ENCODE results near the gene ZNF683.
"Not testable (repeated sequence)": the region's sequence is repeated elsewhere in the genome, so short reads cannot be mapped to it uniquely, and the experiment has no call there.

The ZNF683 gene

GRCh38 chr1:26337625-26338024 lies 34.9 kb downstream of the ZNF683 start:
- no peak for FAIRE-seq
- no peak for DNase-seq (ENCODE audit: low spot score)

GRCh38 chr1:26337206-26337535 lies 35.4 kb downstream of the ZNF683 start:
- FAIRE-seq, result no peak

GRCh38 chr1:26336477-26337205 lies 35.9 kb downstream of the ZNF683 start:
- no peak for FAIRE-seq
- no peak for DNase-seq (ENCODE audit: low spot score)

More at GRCh38 chr1:26337206-26337535, 35.4 kb downstream of the ZNF683 start:
- no peak for DNase-seq (ENCODE audit: low spot score)

GRCh38 chr1:26335774-26336476 lies 36.6 kb downstream of the ZNF683 start:
- DNase-seq (ENCODE audit: low spot score) (no peak), FAIRE-seq (no peak)

GRCh38 chr1:26333312-26333711 lies 39.2 kb downstream of the ZNF683 start:
- not testable (repeated sequence) for FAIRE-seq; DNase-seq (ENCODE audit: low spot score)

- FAIRE-seq (no peak), DNase-seq (ENCODE audit: low spot score) (no peak)
Measured at GRCh38 chr1:26330276-26330675, 42.3 kb downstream of the ZNF683 start.

GRCh38 chr1:26329380-26329779 lies 43.2 kb downstream of the ZNF683 start:
- not testable (repeated sequence) for DNase-seq (ENCODE audit: low spot score); FAIRE-seq

- FAIRE-seq, result no peak
Measured at GRCh38 chr1:26328597-26328996, 44.0 kb downstream of the ZNF683 start.

GRCh38 chr1:26327956-26328362 lies 44.6 kb downstream of the ZNF683 start:
- no peak for DNase-seq (ENCODE audit: low spot score)
- no peak for FAIRE-seq

More at GRCh38 chr1:26328597-26328996, 44.0 kb downstream of the ZNF683 start:
- DNase-seq (ENCODE audit: low spot score), result no peak

GRCh38 chr1:26324550-26324949 lies 48.0 kb downstream of the ZNF683 start:
- FAIRE-seq (no peak), DNase-seq (ENCODE audit: low spot score) (no peak)

- no peak for DNase-seq (ENCODE audit: low spot score)
- FAIRE-seq, result no peak
Measured at GRCh38 chr1:26323382-26323781, 49.2 kb downstream of the ZNF683 start.

GRCh38 chr1:26322042-26322331 lies 50.6 kb downstream of the ZNF683 start:
- no peak for FAIRE-seq
- DNase-seq (ENCODE audit: low spot score), result no peak

- FAIRE-seq, result peak; percentile 60
- peak; percentile 64 for DNase-seq (ENCODE audit: low spot score)
Measured at GRCh38 chr1:26321315-26322041, 51.1 kb downstream of the ZNF683 start.

- DNase-seq (ENCODE audit: low spot score), result no peak
- no peak for FAIRE-seq
Measured at GRCh38 chr1:26320896-26321295, 51.7 kb downstream of the ZNF683 start.

- DNase-seq (ENCODE audit: low spot score) (no peak), FAIRE-seq (no peak)
Measured at GRCh38 chr1:26318338-26319064, 54.0 kb downstream of the ZNF683 start.

GRCh38 chr1:26317612-26318337 lies 54.8 kb downstream of the ZNF683 start, which contains the start of gene CD52:
TSS of gene CD52 (plus strand) at chr1:26317958. CDS start at chr1:26318018, 60 bp downstream.
- DNase-seq (ENCODE audit: low spot score) (no peak), FAIRE-seq (no peak)

GRCh38 chr1:26317146-26317545 lies 55.4 kb downstream of the ZNF683 start:
- FAIRE-seq, result no peak
- no peak for DNase-seq (ENCODE audit: low spot score)

- no peak for DNase-seq (ENCODE audit: low spot score)
- FAIRE-seq, result no peak
Measured at GRCh38 chr1:26315874-26316850, 56.4 kb downstream of the ZNF683 start.

- FAIRE-seq (no peak), DNase-seq (ENCODE audit: low spot score) (no peak)
Measured at GRCh38 chr1:26314501-26314900, 58.0 kb downstream of the ZNF683 start.

Measured in RCC 7860 (cell line).